Activated T-cell treated with anti-CD3 and anti-CD28 coated beads, Interleukin-2, amount 50 U/mL, for 4 hours (primary cell): ENCODE results near the gene ZMIZ1. TPM values are rescaled to one million over a fixed set of nuclear protein-coding genes. Genes with fewer than 3 reads are reported as not detected.

Source experiments
- ATAC-seq, 2 donors: fragments of 200-7000 bp; cut with Tn5 transposase; one replicate each; pipeline ENCODE4 v1.10.0; 2021
- DNase-seq: peaks from one replicate; pipeline ENCODE4 v3.0.0-alpha.2; 2020
- H3K27me3 Mint-ChIP-seq: one replicate; pipeline ENCODE4 v1.8.0; 2021; ENCODE audit warnings: low read depth, mixed read lengths
- H3K36me3 Mint-ChIP-seq: one replicate; pipeline ENCODE4 v1.8.0; 2022; ENCODE audit warnings: mixed read lengths; ENCODE audit not compliant: insufficient read depth
- H3K4me1 Mint-ChIP-seq: one replicate; pipeline ENCODE4 v1.8.0; 2021; ENCODE audit warnings: low read depth, mixed read lengths
- H3K4me3 Mint-ChIP-seq: one replicate; pipeline ENCODE4 v1.8.0; 2021; ENCODE audit warnings: mild to moderate bottlenecking, moderate library complexity, mixed read lengths
- H3K9me3 Mint-ChIP-seq: one replicate; pipeline ENCODE4 v1.8.0; 2021; ENCODE audit warnings: mixed read lengths
- total RNA-seq, 3 donors: library from RNA; stranded (reverse); gene quantifications; one replicate each; pipeline ENCODE4 v1.2.1, GENCODE V29; 2021

The ZMIZ1 gene
- total RNA-seq, 3 donors from 2014 or later, result 17.7 to 21.0 (median 18.0) TPM

DNA sequence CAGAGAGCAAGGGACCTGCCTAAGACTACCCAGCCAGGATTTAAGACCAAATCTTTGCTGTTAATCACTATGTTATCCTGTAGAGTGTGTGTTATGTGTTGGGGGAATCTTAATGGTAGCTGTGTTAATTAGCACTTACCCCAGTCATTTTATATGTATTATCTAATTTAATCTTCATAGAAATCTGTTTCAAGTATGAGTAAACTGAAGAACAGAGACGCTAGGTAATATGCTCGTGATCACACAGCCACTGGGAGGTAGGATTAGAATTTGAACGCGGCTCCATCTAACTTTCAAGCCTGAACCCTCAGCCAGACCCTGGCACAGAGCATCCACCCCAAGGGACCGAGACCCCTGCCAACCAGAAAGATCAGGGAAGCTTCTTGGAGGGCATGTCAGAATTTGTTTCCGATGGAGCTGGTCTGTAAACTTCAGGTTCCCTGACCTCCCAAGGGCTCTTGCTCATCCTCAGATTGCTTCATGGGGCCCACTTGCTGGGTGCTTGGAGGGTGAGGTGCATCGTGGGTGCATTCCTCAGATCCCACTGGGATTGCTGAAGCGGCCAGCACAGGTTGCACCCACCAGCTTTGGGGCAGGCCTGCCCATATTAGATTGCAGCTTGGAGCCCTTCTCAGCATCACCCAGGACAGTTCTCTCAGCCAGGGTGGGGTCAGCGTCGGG, 105.0 kb downstream of the ZMIZ1 start:
- DNase-seq, result no peak
- Mint-ChIP-seq H3K4me3 (no peak overlapping the region), H3K27me3 (no peaks in the 10 kb centered on the region), H3K4me1 (peaks cover 1% of the 10 kb centered on the region), H3K36me3 (peaks cover 3% of the 10 kb centered on the region), H3K9me3 (no peaks in the 10 kb centered on the region)
- ATAC-seq, result no peak

DNA sequence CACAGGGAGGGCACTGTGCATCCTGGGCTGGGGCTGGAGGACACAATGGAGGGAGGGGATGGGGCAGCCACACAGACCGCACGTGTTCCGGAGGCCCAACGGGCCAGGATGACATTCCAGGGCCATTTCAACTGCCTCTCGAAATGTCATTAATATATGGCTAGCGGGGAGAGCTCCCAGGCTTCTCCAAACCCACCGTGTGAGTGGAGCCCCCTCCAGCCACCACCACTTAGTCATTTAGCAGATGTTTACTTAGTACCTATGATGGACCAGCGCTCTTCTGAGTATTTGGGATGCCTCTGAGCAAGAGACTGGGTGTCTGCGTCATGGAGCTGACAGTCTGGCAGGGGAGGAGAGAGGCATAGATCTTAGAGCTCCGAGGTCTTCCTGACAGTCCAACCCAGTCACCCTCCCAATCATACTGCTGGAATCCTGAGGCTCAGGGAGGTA, 107.3 kb downstream of the ZMIZ1 start:
- peaks cover 3% of the 10 kb centered on the region for H3K36me3 Mint-ChIP-seq
- H3K4me3 Mint-ChIP-seq, result no peak overlapping the region
- no peak for ATAC-seq
- H3K27me3 Mint-ChIP-seq, result no peaks in the 10 kb centered on the region
- peaks cover 1% of the 10 kb centered on the region for H3K4me1 Mint-ChIP-seq
- no peak for DNase-seq
- H3K9me3 Mint-ChIP-seq, result no peaks in the 10 kb centered on the region

DNA sequence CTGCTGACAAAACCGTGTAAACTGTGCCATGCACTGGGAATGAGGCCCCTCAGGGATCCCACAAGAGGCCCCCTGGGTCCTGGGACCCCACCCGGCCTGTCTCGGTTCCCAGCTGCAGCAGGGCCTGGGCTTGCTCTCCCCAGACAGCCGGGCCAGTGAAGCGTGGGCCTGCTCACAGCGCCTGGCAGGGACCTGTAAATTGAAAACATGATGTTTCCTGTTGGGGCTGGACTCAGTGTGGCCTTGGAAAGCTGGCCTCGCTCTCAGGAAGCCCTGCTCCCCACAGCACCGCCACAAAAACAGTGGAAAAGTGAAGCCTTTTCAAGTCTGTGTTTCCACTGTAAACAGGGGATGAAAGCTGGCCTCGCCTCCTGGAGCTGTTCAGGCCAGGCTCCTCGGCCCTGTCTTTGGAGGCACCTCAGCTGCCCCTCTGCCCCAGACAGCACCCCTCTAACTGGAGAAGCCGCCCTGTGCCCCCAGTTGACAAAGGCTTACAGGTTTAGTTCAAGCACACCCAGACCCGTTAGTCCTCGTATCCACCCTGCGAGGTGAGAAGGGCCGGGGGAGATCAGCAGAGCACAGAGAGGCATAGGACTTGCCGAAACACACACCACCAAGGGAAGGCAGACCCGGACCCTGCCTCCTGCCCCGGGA, 108.3 kb downstream of the ZMIZ1 start:
- H3K4me1 Mint-ChIP-seq, result peaks cover 1% of the 10 kb centered on the region
- no peak overlapping the region for H3K4me3 Mint-ChIP-seq
- H3K36me3 Mint-ChIP-seq, result peaks cover 3% of the 10 kb centered on the region
- ATAC-seq (no peak), DNase-seq (no peak)
- no peaks in the 10 kb centered on the region for H3K27me3 Mint-ChIP-seq
- H3K9me3 Mint-ChIP-seq, result no peaks in the 10 kb centered on the region

DNA sequence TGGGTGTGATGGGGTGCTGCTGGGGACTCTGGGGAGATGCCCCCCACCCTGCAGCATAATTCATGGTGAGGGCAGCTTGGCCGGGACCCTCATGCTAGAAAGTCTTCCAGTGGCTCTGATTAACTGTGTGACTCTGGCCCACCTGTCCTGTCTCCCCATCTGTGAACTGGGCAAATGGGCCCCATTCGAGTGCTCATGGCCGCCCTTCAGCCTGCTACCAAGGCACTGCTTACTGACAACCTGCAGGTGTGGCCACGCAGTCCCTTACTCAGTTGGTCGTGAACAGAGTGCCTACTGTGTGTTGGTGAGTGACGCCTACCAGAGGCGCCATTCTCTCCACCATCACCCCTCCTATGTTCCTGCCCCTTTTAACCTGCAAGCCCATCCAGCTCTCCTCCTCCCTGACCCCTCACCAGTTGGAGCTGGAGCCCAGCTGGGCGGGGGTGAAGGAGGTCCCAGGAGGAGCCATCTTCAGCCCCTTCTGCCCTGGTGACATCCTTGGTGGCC, 109.4 kb downstream of the ZMIZ1 start:
- no peak for ATAC-seq
- no peak overlapping the region for H3K4me3 Mint-ChIP-seq
- H3K9me3 Mint-ChIP-seq, result no peaks in the 10 kb centered on the region
- no peaks in the 10 kb centered on the region for H3K27me3 Mint-ChIP-seq
- H3K4me1 Mint-ChIP-seq, result peaks cover 1% of the 10 kb centered on the region
- peaks cover 3% of the 10 kb centered on the region for H3K36me3 Mint-ChIP-seq
- DNase-seq, result no peak

DNA sequence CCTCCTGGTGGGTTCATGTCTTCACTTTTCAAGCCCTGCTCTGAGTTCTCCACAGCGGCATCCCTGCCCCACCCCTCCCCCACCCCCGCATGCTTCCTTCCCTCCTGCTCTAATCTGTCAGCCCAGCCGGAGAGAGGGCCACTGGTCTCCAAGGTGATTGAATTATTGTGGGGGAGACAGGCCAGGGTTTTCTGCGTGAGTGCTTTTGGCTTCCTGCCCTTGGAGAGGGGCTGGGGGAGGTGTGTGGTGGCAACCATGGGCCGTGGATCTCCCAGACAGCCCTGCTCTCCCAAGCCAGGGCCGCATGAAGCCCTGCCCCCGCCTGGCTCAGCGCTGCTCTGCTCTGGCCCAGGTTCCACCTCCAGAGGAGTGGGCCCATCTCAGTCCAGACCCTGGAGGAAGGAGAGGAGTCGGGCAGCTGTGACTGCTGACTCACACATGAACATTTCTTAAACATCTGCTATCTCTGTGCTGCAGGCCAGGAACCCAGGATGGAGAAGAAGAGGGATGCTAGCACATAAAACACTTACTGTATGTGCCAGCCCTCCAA, 109.9 kb downstream of the ZMIZ1 start:
- ATAC-seq, result no peak
- DNase-seq, result no peak
- H3K36me3 Mint-ChIP-seq, result peaks cover 2% of the 10 kb centered on the region
- H3K9me3 Mint-ChIP-seq, result no peaks in the 10 kb centered on the region
- H3K4me1 Mint-ChIP-seq, result peaks cover 1% of the 10 kb centered on the region
- no peaks in the 10 kb centered on the region for H3K27me3 Mint-ChIP-seq
- no peak overlapping the region for H3K4me3 Mint-ChIP-seq

DNA sequence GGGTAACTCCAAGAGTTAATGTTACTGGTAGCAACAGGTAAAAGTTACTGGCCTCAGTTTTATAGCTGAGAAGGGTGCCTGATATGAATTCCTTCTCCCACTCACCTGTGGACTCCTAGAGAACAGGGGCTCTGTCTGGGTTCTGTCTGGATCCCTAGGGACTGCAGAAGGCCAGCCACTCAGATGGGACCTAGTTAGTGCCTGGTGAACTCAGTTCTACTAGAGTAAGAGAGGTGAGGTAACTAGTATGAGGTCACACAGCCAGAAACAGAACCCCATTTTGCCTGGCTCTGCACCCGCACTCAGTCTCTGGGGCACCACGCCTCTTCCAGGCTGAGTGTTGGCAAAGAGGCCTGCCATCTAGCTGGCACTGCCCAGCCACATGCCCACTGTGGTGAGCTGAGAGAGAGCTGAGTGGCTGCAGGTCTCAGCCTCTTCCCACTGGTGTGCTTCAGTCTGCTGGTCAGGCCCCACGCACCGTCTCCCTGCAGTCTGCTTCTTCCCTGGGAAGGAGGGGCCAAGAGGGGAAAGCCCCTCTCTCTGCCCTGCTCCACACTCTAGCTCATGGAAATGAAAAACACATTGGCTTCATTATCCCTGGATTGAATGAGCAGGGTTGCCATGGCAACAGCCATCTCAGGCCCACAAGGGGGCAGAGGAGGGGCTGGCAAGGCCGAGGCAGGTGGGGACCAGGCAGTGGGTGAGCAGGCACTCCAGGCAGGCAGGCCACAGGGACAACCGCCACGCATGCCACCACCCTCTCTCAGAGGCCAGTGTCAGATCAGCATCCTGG, 110.6 kb downstream of the ZMIZ1 start:
- H3K9me3 Mint-ChIP-seq, result no peaks in the 10 kb centered on the region
- DNase-seq, result no peak
- no peaks in the 10 kb centered on the region for H3K36me3 Mint-ChIP-seq
- no peaks in the 10 kb centered on the region for H3K27me3 Mint-ChIP-seq
- ATAC-seq, result no peak
- H3K4me1 Mint-ChIP-seq, result no peaks in the 10 kb centered on the region
- no peak overlapping the region for H3K4me3 Mint-ChIP-seq

DNA sequence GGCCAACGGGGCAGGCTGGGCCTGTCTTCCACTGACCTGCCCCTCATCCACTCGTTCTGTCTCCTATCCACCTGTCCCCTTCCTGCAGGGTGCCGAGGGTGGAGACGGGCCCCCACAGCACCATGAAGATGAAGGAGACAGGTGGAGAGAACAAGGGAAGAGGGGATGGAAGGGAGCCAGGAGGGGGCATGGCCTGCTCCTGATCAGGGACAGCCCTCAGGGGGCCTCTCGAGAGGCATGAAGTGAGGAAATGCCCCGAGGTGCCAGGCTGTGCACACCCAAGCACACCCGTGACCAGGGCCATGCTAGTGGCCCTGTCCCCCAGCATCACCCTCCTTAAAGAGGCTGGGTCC, 111.2 kb downstream of the ZMIZ1 start:
- H3K4me3 Mint-ChIP-seq, result no peak overlapping the region
- no peaks in the 10 kb centered on the region for H3K36me3 Mint-ChIP-seq
- peak in 1 of 2 donors; percentile 16 for ATAC-seq
- DNase-seq, result no peak
- H3K27me3 Mint-ChIP-seq, result no peaks in the 10 kb centered on the region
- H3K4me1 Mint-ChIP-seq, result no peaks in the 10 kb centered on the region
- no peaks in the 10 kb centered on the region for H3K9me3 Mint-ChIP-seq

DNA sequence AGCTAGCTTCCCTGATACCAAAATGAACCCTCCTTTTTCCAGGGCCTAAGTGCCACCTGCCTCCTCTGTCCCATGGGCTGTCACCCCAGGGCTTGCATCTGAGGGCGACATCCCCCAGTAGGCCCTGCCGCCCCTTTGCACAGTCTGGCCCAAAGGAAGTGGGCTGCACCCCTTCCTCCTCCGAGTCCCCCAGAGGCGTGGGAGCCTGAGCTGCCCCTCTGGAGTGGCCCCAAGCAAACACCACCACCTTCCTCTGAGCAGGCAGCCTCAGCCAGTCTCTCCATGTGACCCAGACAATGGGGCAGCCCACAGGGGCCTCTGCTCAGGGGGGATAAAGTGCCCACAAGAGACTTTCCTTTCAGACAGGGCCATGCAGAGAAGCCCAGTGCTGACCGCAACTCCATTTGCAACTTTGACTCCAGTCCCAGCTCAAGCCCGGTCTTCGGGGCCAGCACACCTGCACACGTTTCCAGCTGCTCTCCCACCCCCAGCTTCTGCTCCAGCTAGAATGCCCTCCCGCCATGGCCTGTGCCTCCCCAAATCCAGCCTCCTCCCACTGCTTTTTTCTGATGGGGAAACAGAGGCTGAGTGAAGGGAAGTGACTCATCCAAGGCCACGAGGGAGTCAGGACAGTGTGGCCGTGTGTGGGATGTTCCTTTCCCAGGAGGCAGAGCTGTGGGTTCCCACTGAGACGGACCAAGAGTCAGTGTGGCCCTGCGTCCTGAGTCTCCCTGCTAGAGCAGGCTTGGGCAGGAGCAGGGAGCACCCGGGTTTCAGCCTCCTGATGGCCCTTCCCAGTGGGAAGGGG, 111.9 kb downstream of the ZMIZ1 start:
- Mint-ChIP-seq H3K36me3 (no peaks in the 10 kb centered on the region), H3K9me3 (no peaks in the 10 kb centered on the region), H3K27me3 (no peaks in the 10 kb centered on the region), H3K4me3 (no peak overlapping the region), H3K4me1 (no peaks in the 10 kb centered on the region)
- DNase-seq, result no peak
- ATAC-seq, result no peak

DNA sequence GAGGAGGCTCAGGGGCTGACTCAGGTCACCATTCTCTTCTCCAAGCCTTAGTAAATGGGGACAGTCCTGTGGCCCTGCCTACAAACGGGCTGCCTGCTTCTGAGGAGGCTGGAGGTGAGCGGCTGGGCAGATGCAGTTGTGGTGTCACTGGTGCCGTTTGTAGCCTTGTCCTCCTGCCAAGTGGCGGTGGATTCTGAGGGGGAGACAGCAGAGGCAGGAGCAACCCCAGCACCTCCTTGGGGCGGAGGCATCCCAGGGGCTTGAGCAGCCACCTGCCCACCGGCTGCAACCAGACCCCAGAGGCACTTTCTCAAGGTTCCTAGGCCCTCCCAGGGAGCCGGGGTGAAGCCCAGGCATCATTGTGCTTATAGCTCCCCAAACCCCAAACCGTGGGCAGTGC, 112.5 kb downstream of the ZMIZ1 start:
- no peaks in the 10 kb centered on the region for H3K36me3 Mint-ChIP-seq
- no peaks in the 10 kb centered on the region for H3K27me3 Mint-ChIP-seq
- no peak for ATAC-seq
- H3K4me3 Mint-ChIP-seq, result no peak overlapping the region
- H3K9me3 Mint-ChIP-seq, result no peaks in the 10 kb centered on the region
- no peaks in the 10 kb centered on the region for H3K4me1 Mint-ChIP-seq
- no peak for DNase-seq

DNA sequence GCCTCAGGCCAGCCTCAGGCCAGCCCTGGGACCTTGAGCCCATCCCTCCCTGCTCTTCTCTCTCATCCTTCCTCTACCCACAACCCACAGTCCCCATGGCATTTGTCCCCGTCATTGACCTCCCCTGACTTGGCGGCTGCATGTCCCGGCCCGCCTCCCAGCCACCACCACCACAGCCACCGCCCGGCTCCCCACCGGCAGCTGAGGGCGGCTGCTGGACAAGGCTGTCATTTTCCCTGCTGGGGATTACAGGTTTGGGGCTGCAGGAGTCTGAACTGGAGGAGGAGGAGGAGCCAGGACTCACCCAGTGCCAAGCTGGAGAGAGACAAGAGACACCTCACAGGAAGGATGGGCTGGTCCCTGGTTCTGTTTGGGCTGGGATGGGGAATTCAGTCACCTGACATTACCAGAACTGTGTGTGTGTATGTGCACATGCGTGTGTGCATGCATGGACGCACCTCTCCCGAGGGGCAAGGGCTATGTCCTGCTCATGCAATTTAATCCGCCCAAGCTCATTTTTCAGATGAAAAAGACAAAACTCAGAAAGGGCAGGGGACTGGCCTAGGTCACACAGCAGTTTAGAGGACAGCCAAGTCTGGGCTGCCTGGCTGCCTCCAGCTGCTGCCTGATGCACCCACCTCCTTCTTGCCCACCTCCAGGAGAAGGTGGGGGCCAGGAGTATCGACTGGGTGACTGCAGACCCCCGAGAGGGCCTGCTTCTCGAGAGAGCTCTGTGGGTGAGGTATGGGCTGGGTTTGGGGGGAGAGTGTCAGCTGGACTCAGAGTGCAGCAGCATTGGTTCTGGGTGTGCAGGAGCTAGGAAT, 113.1 kb downstream of the ZMIZ1 start:
- Mint-ChIP-seq H3K9me3 (no peaks in the 10 kb centered on the region), H3K4me1 (no peaks in the 10 kb centered on the region), H3K4me3 (no peak overlapping the region), H3K27me3 (no peaks in the 10 kb centered on the region), H3K36me3 (peaks cover 3% of the 10 kb centered on the region)
- DNase-seq, result no peak
- ATAC-seq, result no peak

DNA sequence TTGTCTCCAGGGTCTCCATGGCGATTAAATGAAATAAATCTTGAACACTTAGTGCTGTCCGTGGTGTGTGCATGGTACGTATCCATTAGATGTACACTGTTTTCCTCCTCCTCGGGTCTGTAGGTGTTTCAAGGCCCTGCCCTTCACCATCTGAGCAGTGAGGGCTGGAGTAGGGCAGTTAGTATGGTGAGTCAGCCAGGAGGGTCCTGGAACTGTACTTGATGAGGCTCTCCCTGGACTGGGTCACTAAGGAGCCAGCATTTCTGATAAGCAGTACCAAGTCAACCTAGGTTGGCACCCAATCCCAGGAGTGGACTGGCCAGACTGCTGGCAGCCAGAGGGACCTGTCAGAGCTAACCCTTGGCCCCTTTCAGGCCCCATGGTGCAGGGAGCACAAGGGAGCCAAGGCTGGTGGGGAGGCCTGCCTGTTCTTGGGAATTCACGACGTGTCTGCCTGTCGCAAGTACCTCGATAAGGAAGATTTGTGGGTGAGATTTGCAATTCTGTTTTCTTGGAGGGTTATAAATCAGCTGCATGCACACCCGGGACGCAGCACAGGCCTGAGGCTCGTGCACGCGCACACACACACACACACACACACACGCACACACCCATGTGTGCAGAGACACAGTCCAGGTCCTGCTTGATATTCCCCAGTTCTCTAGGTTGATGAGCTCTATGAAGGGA, 114.2 kb downstream of the ZMIZ1 start:
- DNase-seq (no peak), ATAC-seq (no peak)
- no peak overlapping the region for H3K4me3 Mint-ChIP-seq
- H3K4me1 Mint-ChIP-seq, result no peaks in the 10 kb centered on the region
- peaks cover 4% of the 10 kb centered on the region for H3K36me3 Mint-ChIP-seq
- H3K27me3 Mint-ChIP-seq, result no peaks in the 10 kb centered on the region
- no peaks in the 10 kb centered on the region for H3K9me3 Mint-ChIP-seq

DNA sequence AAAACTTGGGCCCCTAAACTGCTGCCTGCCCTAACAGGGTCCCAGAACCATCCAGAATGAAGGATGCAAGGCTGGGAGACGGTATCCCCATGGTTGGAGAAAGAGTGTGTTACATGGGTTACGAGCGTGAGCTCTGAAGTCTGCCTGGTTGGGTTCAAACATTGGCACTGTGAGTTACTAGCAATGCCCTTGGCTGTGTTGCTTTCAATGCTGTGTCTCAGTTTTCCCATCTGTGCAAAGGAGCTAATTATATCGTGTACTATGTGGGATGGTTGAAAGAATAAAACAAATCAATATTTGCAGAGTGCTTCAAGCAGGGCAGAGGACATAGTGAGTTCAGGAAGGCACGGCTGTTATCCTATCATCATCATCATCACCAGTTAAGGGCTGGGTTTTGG, 114.7 kb downstream of the ZMIZ1 start:
- H3K36me3 Mint-ChIP-seq, result peaks cover 4% of the 10 kb centered on the region
- H3K4me3 Mint-ChIP-seq, result no peak overlapping the region
- no peaks in the 10 kb centered on the region for H3K9me3 Mint-ChIP-seq
- H3K27me3 Mint-ChIP-seq, result no peaks in the 10 kb centered on the region
- DNase-seq (no peak), ATAC-seq (no peak)
- H3K4me1 Mint-ChIP-seq, result no peaks in the 10 kb centered on the region

DNA sequence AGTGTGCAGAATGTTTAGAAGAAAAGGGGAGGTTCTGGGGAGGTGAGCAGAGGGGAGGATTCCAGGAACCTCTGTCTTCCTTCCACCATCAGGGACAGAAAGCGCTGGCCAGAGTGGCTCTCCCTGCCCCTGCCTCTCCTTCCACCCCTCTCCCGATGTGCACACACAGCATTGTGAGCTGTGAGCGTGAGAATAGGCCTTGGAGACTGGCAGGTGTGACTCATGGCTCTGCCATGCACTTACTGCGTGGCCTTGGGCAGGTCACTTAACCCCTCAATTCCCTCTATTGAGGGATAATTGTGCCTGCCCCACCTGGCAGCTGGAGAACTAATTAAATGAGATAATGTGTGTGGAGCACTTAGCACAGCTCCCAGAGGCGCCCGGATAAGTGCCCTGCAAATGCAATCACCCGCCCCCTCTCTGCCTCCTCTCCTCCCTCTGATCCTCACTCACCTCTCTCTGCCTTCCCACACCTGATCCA, 115.4 kb downstream of the ZMIZ1 start:
- ATAC-seq, result no peak
- Mint-ChIP-seq H3K36me3 (peaks cover 4% of the 10 kb centered on the region), H3K4me1 (no peaks in the 10 kb centered on the region), H3K9me3 (no peaks in the 10 kb centered on the region), H3K4me3 (no peak overlapping the region), H3K27me3 (no peaks in the 10 kb centered on the region)
- DNase-seq, result no peak
